Measurements from ENCODE around the gene ATP11A. TPM values are rescaled to one million over a fixed set of nuclear protein-coding genes. Genes with fewer than 3 reads are reported as not detected.

Gene ATP11A
- total and polyA plus RNA-seq, 9 of the 15 experiments (the other 6 are each of a cell fraction or from before 2014, with no cell fraction given), result 0.38 to 34.2 (median 4.2) TPM

- no peak overlapping the region for H3K27ac ChIP-seq (ENCODE audit: extremely low read depth, low read depth, low read length)
- no peaks in the 10 kb centered on the region for H3K79me2 ChIP-seq (ENCODE audit: control insufficient read depth, insufficient read depth, low read length)
- POLR2A ChIA-PET, result interaction anchor here (0.6 kb wide), 1 partner anchor 11 kb away, joined by 3 read pairs; no protein-coding TSS in a partner anchor
- no peak overlapping the region for H2AFZ ChIP-seq (ENCODE audit: low read depth, low read length)
- peaks cover 5 to 52% of the 10 kb centered on the region in 2 experiments for H3K27me3 ChIP-seq (ENCODE audit: control insufficient read depth in 2 of 2, insufficient read depth in 2 of 2, low read length in 2 of 2)
- ATAC-seq (no peak), DNase-seq (ENCODE audit: extremely low read depth in 1 of 4, low spot score in 3 of 4) (no peak), FAIRE-seq (no peak)
- H3K9ac ChIP-seq (ENCODE audit: insufficient read depth in 1 of 2, low read depth in 2 of 2, low read length in 2 of 2), result no peak overlapping the region
- no peak overlapping the region for H3K4me3 ChIP-seq
- TF ChIP-seq LEF1 (IDR thresholded peaks at IDR 0.05) (no peak), NFRKB (IDR thresholded peaks at IDR 0.05; ENCODE audit: low read depth) (no peak), THRA (IDR thresholded peaks at IDR 0.05) (no peak), TAF9B (IDR thresholded peaks at IDR 0.05; ENCODE audit: partially characterized antibody) (no peak), ZNF586 (CRISPR knock-in tag; conservative IDR thresholded peaks at IDR 0.05) (no peak)
- WGBS (ENCODE audit: insufficient coverage, low coverage, missing lambda C conversion rate), result 30% methylated on average over 12 of the region's 14 CpGs
- no peaks in the 10 kb centered on the region for H3K36me3 ChIP-seq (ENCODE audit: control insufficient read depth, insufficient read depth, low read length)
- no peak overlapping the region for H3K4me2 ChIP-seq (ENCODE audit: insufficient read depth, low read length)
- CTCF ChIA-PET (ENCODE audit: low intra/inter-chr PET ratio), result no interaction called here
- H4K20me1 ChIP-seq (replicated peaks; ENCODE audit: control insufficient read depth, insufficient read depth, low read length), result no peaks in the 10 kb centered on the region; the same call in 1 of the 2 replicates
- H3K4me1 ChIP-seq (replicated peaks in 1 of 2; ENCODE audit: control insufficient read depth in 2 of 2, insufficient read depth in 2 of 2, low read length in 2 of 2), result peaks cover 4 to 7% of the 10 kb centered on the region in 2 experiments; a peak in 4 of 5 replicates
- intact Hi-C loops (cut with micrococcal nuclease), result no loop called here
- in situ Hi-C loops (cut with MboI), result loop anchor here (10.0 kb wide), 1 partner anchor 228 kb away; no protein-coding TSS in a partner anchor
- BruUV-seq (replicated peaks), result no TSS peak
- no peaks in the 10 kb centered on the region for H3K9me1 ChIP-seq (ENCODE audit: control insufficient read depth, insufficient read depth, low read length)
- no peaks in the 10 kb centered on the region for H3K9me3 ChIP-seq (replicated peaks; ENCODE audit: control insufficient read depth, insufficient read depth, low read depth, low read length)
These were observed 42.6 kb upstream of the ATP11A start for GRCh38 chr13:112647256-112647655.
